ENCODE data around the gene GPR149. TPM values are rescaled to one million over a fixed set of nuclear protein-coding genes. Genes with fewer than 3 reads are reported as not detected.

GPR149 gene
- total RNA-seq, 1 experiment from 2014 or later: not detected

DNA sequence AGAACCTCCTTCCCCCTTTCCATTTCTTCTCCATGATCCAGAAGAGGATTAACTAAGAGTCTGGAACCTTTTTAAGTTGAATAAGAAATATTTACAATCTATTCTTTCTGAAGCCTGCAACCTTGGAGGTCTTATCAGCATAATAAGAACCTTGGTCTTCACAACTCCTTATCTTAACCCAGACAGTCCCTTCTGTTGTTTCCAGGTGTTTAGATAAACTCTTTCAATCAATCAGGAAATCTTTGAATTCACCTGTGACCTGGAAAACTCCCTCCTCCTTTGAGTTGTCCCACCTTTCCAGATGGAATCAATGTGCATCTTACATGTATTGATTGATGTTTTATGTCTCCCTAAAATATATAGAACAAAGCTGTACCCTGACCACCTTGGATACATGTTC, 102.1 kb downstream of the GPR149 start:
- H4K20me1 ChIP-seq (ENCODE audit: control insufficient read depth, insufficient read depth, insufficient read length): no peaks in the 10 kb centered on the region
- no peak overlapping the region for H3K4me3 Mint-ChIP-seq
- H2BK120ac ChIP-seq (ENCODE audit: low read depth, low read length, poor library complexity, severe bottlenecking): no peak overlapping the region
- H2BK12ac ChIP-seq (ENCODE audit: insufficient read length, low read depth, low read length): no peak overlapping the region
- H3K4ac ChIP-seq (ENCODE audit: low read depth, low read length): no peak overlapping the region
- H3K9me3 ChIP-seq (ENCODE audit: control insufficient read depth, low read depth, low read length): no peaks in the 10 kb centered on the region
- H3K18ac ChIP-seq (ENCODE audit: insufficient read length, low read depth, low read length): no peak overlapping the region
- no peak overlapping the region for H3K9ac ChIP-seq (ENCODE audit: extremely low read depth, insufficient read length, low read length)
- no peak overlapping the region for H3K23ac ChIP-seq (ENCODE audit: insufficient read length, low read depth, low read length)
- no peak overlapping the region for H4K5ac ChIP-seq (ENCODE audit: insufficient read length, low read depth, low read length)
- H3K27me3 ChIP-seq (ENCODE audit: insufficient read depth, low read length): no peaks in the 10 kb centered on the region
- no peaks in the 10 kb centered on the region for H3K9me3 Mint-ChIP-seq
- no peak overlapping the region for H3T11ph ChIP-seq (ENCODE audit: low read length)
- H3K56ac ChIP-seq (ENCODE audit: insufficient read length, low read depth, low read length): no peak overlapping the region
- TF ChIP-seq, protein P1, sequence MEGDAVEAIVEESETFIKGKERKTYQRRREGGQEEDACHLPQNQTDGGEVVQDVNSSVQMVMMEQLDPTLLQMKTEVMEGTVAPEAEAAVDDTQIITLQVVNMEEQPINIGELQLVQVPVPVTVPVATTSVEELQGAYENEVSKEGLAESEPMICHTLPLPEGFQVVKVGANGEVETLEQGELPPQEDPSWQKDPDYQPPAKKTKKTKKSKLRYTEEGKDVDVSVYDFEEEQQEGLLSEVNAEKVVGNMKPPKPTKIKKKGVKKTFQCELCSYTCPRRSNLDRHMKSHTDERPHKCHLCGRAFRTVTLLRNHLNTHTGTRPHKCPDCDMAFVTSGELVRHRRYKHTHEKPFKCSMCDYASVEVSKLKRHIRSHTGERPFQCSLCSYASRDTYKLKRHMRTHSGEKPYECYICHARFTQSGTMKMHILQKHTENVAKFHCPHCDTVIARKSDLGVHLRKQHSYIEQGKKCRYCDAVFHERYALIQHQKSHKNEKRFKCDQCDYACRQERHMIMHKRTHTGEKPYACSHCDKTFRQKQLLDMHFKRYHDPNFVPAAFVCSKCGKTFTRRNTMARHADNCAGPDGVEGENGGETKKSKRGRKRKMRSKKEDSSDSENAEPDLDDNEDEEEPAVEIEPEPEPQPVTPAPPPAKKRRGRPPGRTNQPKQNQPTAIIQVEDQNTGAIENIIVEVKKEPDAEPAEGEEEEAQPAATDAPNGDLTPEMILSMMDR (conservative IDR thresholded peaks at IDR 0.05): no peak
- peaks cover 9% of the 10 kb centered on the region; the same call in 1 of the 2 replicates for H3K79me2 ChIP-seq (ENCODE audit: insufficient read depth, low read length)
- H3K27ac Mint-ChIP-seq: no peak overlapping the region
- no peak overlapping the region for H2AK5ac ChIP-seq (ENCODE audit: insufficient read length, low read length)
- no peak overlapping the region for H2BK15ac ChIP-seq (ENCODE audit: low read depth, low read length)
- no peaks in the 10 kb centered on the region for H3K79me1 ChIP-seq (ENCODE audit: insufficient read depth, low read depth, low read length, poor library complexity, severe bottlenecking)
- H3K27me3 Mint-ChIP-seq (ENCODE audit: low read depth): peaks cover 5% of the 10 kb centered on the region; the same call in 1 of the 2 replicates
- peaks cover 2% of the 10 kb centered on the region for H3K23me2 ChIP-seq (ENCODE audit: insufficient read length, low read depth, low read length, poor library complexity, severe bottlenecking)
- no peak overlapping the region for H3K14ac ChIP-seq (ENCODE audit: insufficient read depth, low read length)
- 0 out of 7 replicates have a peak, but pooled peaks cover 0 to 3% (median 0%) of the 10 kb centered on the region in 3 experiments for H3K36me3 Mint-ChIP-seq (ENCODE audit: insufficient read depth in 1 of 3, low read depth in 3 of 3)
- H3K27ac ChIP-seq (ENCODE audit: insufficient read length, low read depth, low read length): no peak overlapping the region
- H2AFZ ChIP-seq (ENCODE audit: low read length): no peak overlapping the region
- no peak overlapping the region for H2BK5ac ChIP-seq (ENCODE audit: insufficient read length, low read length)
- H2BK20ac ChIP-seq (ENCODE audit: low read depth, low read length, poor library complexity, severe bottlenecking): no peak overlapping the region
- H4K8ac ChIP-seq (replicated peaks; ENCODE audit: insufficient read length, low read depth, low read length): no peak overlapping the region
- DNase-seq: no peak
- H3K4me2 ChIP-seq (ENCODE audit: insufficient read depth, insufficient read length, low read length): no peak overlapping the region
- peaks cover 12% of the 10 kb centered on the region in 2 experiments for H3K4me1 Mint-ChIP-seq
- H4K91ac ChIP-seq (ENCODE audit: insufficient read length, low read depth, low read length): no peak overlapping the region
- H3K4me1 ChIP-seq (ENCODE audit: insufficient read depth, low read length): no peaks in the 10 kb centered on the region
